Endothelial cell of umbilical vein (primary cell): ENCODE results near the gene ADGRD2. TPM values are rescaled to one million over a fixed set of nuclear protein-coding genes. Genes with fewer than 3 reads are reported as not detected.

Source experiments
- BruUV-seq: library from RNA; stranded (reverse); fragments of 400-500 nt; replicated peaks from 2 replicates; lab custom pipeline; 2021; lab: Mats Ljungman, UMichigan
- CTCF ChIA-PET: fragments of 300-600, 350-600 bp; sonication (Branson Sonifier 250); formaldehyde crosslinking; loops from one replicate; lab custom pipeline; 2021; ENCODE audit warnings: antibody characterized with exemption, inconsistent platforms; lab: Charles Lee
- POLR2A ChIA-PET: fragments of 300-600, 350-600 bp; sonication (Branson Sonifier 250); formaldehyde crosslinking; loops from one replicate; lab custom pipeline; 2021; ENCODE audit warnings: antibody characterized with exemption, inconsistent platforms; lab: Charles Lee
- DNase-seq: peaks from one replicate; pipeline ENCODE4 v3.0.0-alpha.2; 2011; ENCODE audit warnings: low read depth, low spot score
- FAIRE-seq: peaks from 2 replicates; lab custom pipeline; 2011; peaks lifted over from hg19 to GRCh38; lab: Jason Lieb, UNC
- H2AFZ ChIP-seq: 2 replicates; pipeline ENCODE4 v1.6.0; 2012; ENCODE audit warnings: low read depth, low read length, control low read depth, inconsistent platforms
- H3K27ac ChIP-seq: 2 replicates; pipeline ENCODE4 v1.5.1; 2011; ENCODE audit warnings: low read depth, mild to moderate bottlenecking, control low read depth, low read length, moderate library complexity; ENCODE audit not compliant: insufficient read depth
- H3K27me3 ChIP-seq, 2 experiments: 2 replicates each; pipeline versions ENCODE4 v1.6.0 to v1.6.1; 2011; ENCODE audit warnings: low read length in 2 of 2, mixed read lengths in 1 of 2; ENCODE audit not compliant: control insufficient read depth in 2 of 2, insufficient read depth in 2 of 2
- H3K36me3 ChIP-seq, 2 experiments: 2 replicates in 1 of 2; 3 replicates in 1 of 2; pipeline ENCODE4 v1.5.1; 2011; ENCODE audit warnings: low read length in 2 of 2, mild to moderate bottlenecking in 1 of 2, moderate library complexity in 1 of 2; ENCODE audit not compliant: control insufficient read depth in 2 of 2, insufficient read depth in 2 of 2; ENCODE audit errors: extremely low read depth in 1 of 2
- H3K4me1 ChIP-seq: 3 replicates; pipeline ENCODE4 v1.5.1; 2011; ENCODE audit warnings: mild to moderate bottlenecking, low read length; ENCODE audit not compliant: control insufficient read depth, insufficient read depth; ENCODE audit errors: extremely low read depth
- H3K4me2 ChIP-seq: 2 replicates; pipeline ENCODE4 v1.6.1; 2011; ENCODE audit warnings: low read length, control low read depth, mixed read lengths; ENCODE audit not compliant: insufficient read depth
- H3K4me3 ChIP-seq, 3 experiments: fragments of 200-600 bp in 1 of 3; sonication (generic), shearing (Covaris generic) in 1 of 3; replicated peaks in 1 of 3; 2 replicates each; pipeline ENCODE4 v1.5.1; 2011 to 2016; ENCODE audit warnings: control low read depth in 3 of 3, low read length in 3 of 3, mild to moderate bottlenecking in 2 of 3, inconsistent platforms in 1 of 3, low read depth in 1 of 3, moderate library complexity in 1 of 3; ENCODE audit not compliant: insufficient read depth in 1 of 3
- H3K79me2 ChIP-seq: 2 replicates; pipeline ENCODE4 v1.6.0; 2012; ENCODE audit warnings: low read length, inconsistent platforms; ENCODE audit not compliant: control insufficient read depth, insufficient read depth
- H3K9ac ChIP-seq: replicated peaks from 2 replicates; pipeline ENCODE3; 2011; ENCODE audit warnings: low read length, control low read depth; ENCODE audit not compliant: insufficient read depth; ENCODE audit errors: extremely low read depth
- H3K9me1 ChIP-seq: replicated peaks from 3 replicates; pipeline ENCODE4 v1.6.0; 2011; ENCODE audit warnings: mild to moderate bottlenecking, low read length; ENCODE audit not compliant: control insufficient read depth, insufficient read depth; ENCODE audit errors: extremely low read depth
- H3K9me3 ChIP-seq: replicated peaks from 2 replicates; pipeline ENCODE4 v1.5.1; 2012; ENCODE audit warnings: low read length, inconsistent platforms; ENCODE audit not compliant: control insufficient read depth, insufficient read depth
- H4K20me1 ChIP-seq: replicated peaks from 2 replicates; pipeline ENCODE3; 2011; ENCODE audit warnings: mild to moderate bottlenecking, low read length; ENCODE audit not compliant: control insufficient read depth, insufficient read depth; ENCODE audit errors: extremely low read depth
- CTCF ChIP-seq, 2 donors: IDR thresholded peaks; 1 replicate in 1 of 2; 2 replicates in 1 of 2; pipeline ENCODE4 v1.5.1; 2011; ENCODE audit warnings: low read length in 2 of 2, mild to moderate bottlenecking in 2 of 2, moderate library complexity in 2 of 2, control low read depth in 1 of 2, inconsistent platforms in 1 of 2, low read depth in 1 of 2; ENCODE audit not compliant: insufficient read depth in 1 of 2; ENCODE audit errors: extremely low read depth in 1 of 2
- EZH2 ChIP-seq: IDR thresholded peaks from 2 replicates; pipeline ENCODE4 v1.6.1; 2012; ENCODE audit warnings: borderline replicate concordance, low read depth, mild to moderate bottlenecking, moderate library complexity, low read length, inconsistent platforms; ENCODE audit not compliant: severe bottlenecking
- FOS ChIP-seq: IDR thresholded peaks from 2 replicates; pipeline ENCODE4 v1.6.1; 2011; ENCODE audit warnings: mild to moderate bottlenecking, low read length, moderate library complexity, borderline replicate concordance; ENCODE audit not compliant: insufficient read depth
- GATA2 ChIP-seq: IDR thresholded peaks from 2 replicates; pipeline ENCODE4 v1.7.0; 2011; ENCODE audit warnings: low read depth, mild to moderate bottlenecking, moderate library complexity, mixed read lengths, low read length; ENCODE audit not compliant: insufficient read length, insufficient read depth
- JUN ChIP-seq: IDR thresholded peaks from 2 replicates; pipeline ENCODE4 v1.6.1; 2011; ENCODE audit warnings: borderline replicate concordance, low read depth; ENCODE audit not compliant: insufficient read length, insufficient read depth
- MYC ChIP-seq: IDR thresholded peaks from one replicate; pipeline ENCODE4 v1.6.1; 2011; ENCODE audit warnings: mild to moderate bottlenecking, low read depth, low read length
- POLR2A ChIP-seq: IDR thresholded peaks from 2 replicates; pipeline ENCODE4 v1.6.1; 2012; ENCODE audit warnings: low read depth, mild to moderate bottlenecking, control low read depth, low read length
- POLR2AphosphoS5 ChIP-seq: IDR thresholded peaks from 2 replicates; pipeline ENCODE4 v1.6.1; 2012; ENCODE audit warnings: low read depth, mild to moderate bottlenecking, control low read depth, low read length, moderate library complexity; ENCODE audit not compliant: insufficient read depth
- dilution Hi-C: fragments of 300-500 bp; cut with MboI; formaldehyde crosslinking; loops from one replicate; pipeline ENCODE4 v1.15.0; 2019; ENCODE audit warnings: low sequenced_read_pairs; ENCODE audit not compliant: extremely low pct_ligation_motif_present
- intact Hi-C: fragments of 100-400 bp; cut with micrococcal nuclease; formaldehyde crosslinking; loops from one replicate; pipeline ENCODE4 v1.10.0; 2022
- polyA plus RNA-seq, 4 experiments: library from polyadenylated mRNA; depleted of rRNA in 3 of 4; stranded (reverse) in 3 of 4; unstranded in 1 of 4; fragments of >200 nt; gene quantifications; 2 replicates each; pipeline versions ENCODE4 v1.2.1 to v1.2.3, GENCODE V29; 2011 to 2012; ENCODE audit warnings: missing spikeins in 1 of 4
- total RNA-seq: library from RNA; stranded (reverse); gene quantifications from 2 replicates; pipeline ENCODE4 v1.2.3, GENCODE V29; 2021
- TF ChIP-seq, protein P1 (sequence below): IDR thresholded peaks from 2 replicates; pipeline ENCODE4 v1.6.1; 2011; ENCODE audit not compliant: insufficient read depth, insufficient read length

Gene ADGRD2
- total and polyA plus RNA-seq, 2 donors (not counting 3 experiments of a cell fraction or from before 2014, with no cell fraction given) = not detected

DNA sequence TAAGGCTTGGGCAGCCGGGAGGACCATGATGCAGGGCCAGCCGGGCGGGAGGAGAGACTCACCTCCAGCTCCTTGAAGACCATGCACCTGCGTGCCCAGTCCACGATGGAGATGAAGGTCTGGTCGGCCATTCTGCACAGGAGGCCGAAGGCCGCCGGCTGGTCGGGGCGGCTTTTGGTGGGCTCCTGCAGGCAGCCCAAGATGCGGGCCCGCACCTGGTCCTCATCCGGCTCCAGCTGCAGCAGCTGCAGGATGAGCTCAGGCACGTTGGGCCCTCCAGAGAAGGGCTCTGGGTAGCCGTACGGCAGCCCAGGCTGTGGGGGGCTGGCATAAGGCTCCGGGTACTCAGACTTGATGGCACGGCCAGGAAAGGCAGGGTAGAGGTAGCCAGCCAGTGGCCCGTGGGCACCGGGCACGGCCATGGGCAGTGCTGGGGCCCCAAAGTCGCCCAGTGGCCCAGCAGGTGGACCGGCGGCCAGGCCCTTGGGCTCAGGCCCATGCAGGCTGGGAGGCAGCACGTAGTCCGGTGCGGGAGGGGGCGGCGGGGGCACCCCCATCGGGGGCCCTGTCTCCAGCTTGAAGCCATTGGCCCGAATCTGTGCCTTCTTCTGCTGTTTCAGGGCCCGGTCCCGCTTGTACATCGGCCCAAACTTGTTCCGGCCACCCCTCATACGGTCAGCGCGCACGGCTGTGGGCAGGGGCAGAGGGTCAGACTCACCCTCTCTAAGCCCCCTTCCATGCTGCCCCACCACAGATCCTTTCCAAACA lies 50.0 kb downstream of the ADGRD2 start:
- Histone ChIP-seq H3K27me3 (peaks cover 31 to 39% of the 10 kb centered on the region in 2 experiments), H3K9ac (no peak overlapping the region), H3K4me2 (no peak overlapping the region), H3K36me3 (no peaks in the 10 kb centered on the region), H2AFZ (no peak overlapping the region), H3K4me3 (no peak overlapping the region), H3K9me1 (no peaks in the 10 kb centered on the region), H3K79me2 (no peaks in the 10 kb centered on the region), H4K20me1 (no peaks in the 10 kb centered on the region), H3K4me1 (no peaks in the 10 kb centered on the region), H3K9me3 (no peaks in the 10 kb centered on the region), H3K27ac (no peak overlapping the region)
- FAIRE-seq = no peak
- intact Hi-C loops = no loop called here
- dilution Hi-C loops = no loop called here
- DNase-seq = no peak
- TF ChIP-seq POLR2AphosphoS5 (no peak), GATA2 (no peak), POLR2A (no peak), EZH2 (no peak), CTCF (IDR thresholded peaks at IDR 0.05; ENCODE audit: extremely low read depth in 1 of 2, insufficient read depth in 1 of 2, low read depth in 1 of 2, low read length in 2 of 2) (no peak), MYC (no peak), FOS (no peak), JUN (no peak)
- TF ChIP-seq, protein P1, sequence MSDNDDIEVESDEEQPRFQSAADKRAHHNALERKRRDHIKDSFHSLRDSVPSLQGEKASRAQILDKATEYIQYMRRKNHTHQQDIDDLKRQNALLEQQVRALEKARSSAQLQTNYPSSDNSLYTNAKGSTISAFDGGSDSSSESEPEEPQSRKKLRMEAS = no peak
- BruUV-seq = no TSS peak
- ChIA-PET POLR2A (no interaction called here), CTCF (interaction anchor here (2.7 kb wide), 1 partner anchor 11 kb away, joined by 8 read pairs; no protein-coding TSS in a partner anchor)
